Gastroesophageal sphincter (tissue), 4 donors: Measurements from ENCODE around the gene ABCA4. TPM values are rescaled to one million over a fixed set of nuclear protein-coding genes. Genes with fewer than 3 reads are reported as not detected.

Source experiments
- ATAC-seq: fragments of 150-250 bp; one replicate; pipeline ENCODE4 v1.9.1; 2016; ENCODE audit warnings: mild to moderate bottlenecking, moderate library complexity
- H3K27ac ChIP-seq, 4 donors: fragments of 200-600 bp; sonication (generic) in 3 of 4; 1 replicate in 3 of 4; 2 replicates in 1 of 4; pipeline ENCODE4 v1.5.1; 2016 to 2019
- H3K27me3 ChIP-seq: fragments of 200-600 bp; sonication (generic); one replicate; pipeline ENCODE4 v1.5.1; 2019
- H3K36me3 ChIP-seq, 2 donors: fragments of 200-600 bp; sonication (generic); one replicate each; pipeline ENCODE4 v1.5.1; 2019; ENCODE audit warnings: control low read depth in 1 of 2
- H3K4me1 ChIP-seq, 3 donors: fragments of 200-600 bp; sonication (generic); 1 replicate in 2 of 3; 2 replicates in 1 of 3; pipeline ENCODE4 v1.5.1; 2016 to 2019; ENCODE audit warnings: control low read depth in 2 of 3
- H3K4me3 ChIP-seq, 2 donors: fragments of 200-600 bp; sonication (generic); one replicate each; pipeline ENCODE4 v1.5.1; 2019; ENCODE audit warnings: mild to moderate bottlenecking in 1 of 2, moderate library complexity in 1 of 2
- H3K9me3 ChIP-seq, 3 donors: fragments of 200-600 bp; sonication (generic); one replicate each; pipeline ENCODE4 v1.5.1; 2017 to 2019; ENCODE audit warnings: control low read depth in 2 of 3
- CTCF ChIP-seq, 4 experiments: fragments of 200-600 bp in 2 of 4; fragments of 450-650 bp in 2 of 4; sonication (generic) in 1 of 4; IDR thresholded peaks; one replicate each; pipeline ENCODE4 v1.5.1; 2017 to 2019; ENCODE audit warnings: antibody characterized with exemption in 4 of 4, mild to moderate bottlenecking in 2 of 4, moderate library complexity in 2 of 4
- EP300 ChIP-seq: sonication (generic); formaldehyde crosslinking; IDR thresholded peaks from one replicate; pipeline ENCODE4 v1.6.1; 2017; ENCODE audit warnings: antibody characterized with exemption, mild to moderate bottlenecking
- POLR2A ChIP-seq, 2 donors: fragments of 450-650 bp; IDR thresholded peaks; one replicate each; pipeline ENCODE4 v1.6.1; 2017; ENCODE audit warnings: antibody characterized with exemption in 2 of 2, mild to moderate bottlenecking in 2 of 2, moderate library complexity in 1 of 2
- POLR2AphosphoS5 ChIP-seq: sonication (generic); formaldehyde crosslinking; IDR thresholded peaks from one replicate; pipeline ENCODE4 v1.6.1; 2017; ENCODE audit warnings: antibody characterized with exemption
- WGBS, 2 donors: methylation state at CpG; one replicate each; pipeline ENCODE4 v1.1.5; 2018; ENCODE audit warnings: low coverage in 1 of 2; 5-methylcytosine and 5-hydroxymethylcytosine counted together
- total RNA-seq, 4 donors: library from RNA; depleted of rRNA; stranded (reverse); fragments of >200 nt; gene quantifications; one replicate each; pipeline ENCODE4 v1.1.0, GENCODE V29; 2016

The ABCA4 gene
- total RNA-seq, 4 donors from 2014 or later, result 0.19 to 0.27 TPM; not detected in 2

GRCh38 chr1:94132111-94132510 lies 11.2 kb upstream of the ABCA4 start:
- TF ChIP-seq POLR2AphosphoS5 (no peak), POLR2A (IDR thresholded peaks at IDR 0.05) (no peak), CTCF (IDR thresholded peaks at IDR 0.05) (no peak), EP300 (no peak)
- H3K27ac ChIP-seq, result no peak overlapping the region
- H3K27me3 ChIP-seq, result no peaks in the 10 kb centered on the region
- 83 to 88% methylated on average over 2 to 5 of the region's 5 CpGs for WGBS, 2 donors
- no peaks in the 10 kb centered on the region for H3K4me1 ChIP-seq
- H3K36me3 ChIP-seq, result no peaks in the 10 kb centered on the region
- H3K4me3 ChIP-seq, result no peak overlapping the region
- H3K9me3 ChIP-seq, result peaks cover 0 to 13% (median 0%) of the 10 kb centered on the region in 3 donors
- ATAC-seq, result no peak

GRCh38 chr1:94130851-94131595 lies 10.1 kb upstream of the ABCA4 start:
- Histone ChIP-seq H3K4me1 (no peaks in the 10 kb centered on the region), H3K27me3 (no peaks in the 10 kb centered on the region), H3K36me3 (no peaks in the 10 kb centered on the region), H3K4me3 (no peak overlapping the region), H3K9me3 (peaks cover 0 to 13% (median 0%) of the 10 kb centered on the region in 3 donors), H3K27ac (no peak overlapping the region)
- 74 to 85% methylated on average over 5 to 7 of the region's 8 CpGs for WGBS, 2 donors
- TF ChIP-seq CTCF (IDR thresholded peaks at IDR 0.05) (no peak), EP300 (no peak), POLR2A (IDR thresholded peaks at IDR 0.05) (no peak), POLR2AphosphoS5 (no peak)
- no peak for ATAC-seq

- Histone ChIP-seq H3K36me3 (no peaks in the 10 kb centered on the region), H3K4me3 (no peak overlapping the region), H3K9me3 (no peaks in the 10 kb centered on the region), H3K27me3 (no peaks in the 10 kb centered on the region), H3K27ac (no peak overlapping the region), H3K4me1 (no peaks in the 10 kb centered on the region)
- TF ChIP-seq CTCF (IDR thresholded peaks at IDR 0.05), result no peak
- TF ChIP-seq POLR2AphosphoS5, result no peak
- no peak for TF ChIP-seq POLR2A (IDR thresholded peaks at IDR 0.05)
- TF ChIP-seq EP300, result no peak
- 54 to 77% methylated on average over 3 of the region's 3 CpGs for WGBS, 2 donors
- no peak for ATAC-seq
These were observed 5.7 kb upstream of the ABCA4 start for GRCh38 chr1:94126651-94127050.

- no peak overlapping the region for H3K4me3 ChIP-seq
- H3K4me1 ChIP-seq, result no peaks in the 10 kb centered on the region
- TF ChIP-seq POLR2AphosphoS5, result no peak
- no peak for TF ChIP-seq EP300
- no peak for TF ChIP-seq CTCF (IDR thresholded peaks at IDR 0.05)
- no peak for TF ChIP-seq POLR2A (IDR thresholded peaks at IDR 0.05)
- no peak overlapping the region for H3K27ac ChIP-seq
- no peaks in the 10 kb centered on the region for H3K36me3 ChIP-seq
- WGBS, 2 donors, result 74 to 87% methylated on average over 1 to 5 of the region's 6 CpGs
- no peak for ATAC-seq
- no peaks in the 10 kb centered on the region for H3K9me3 ChIP-seq
- H3K27me3 ChIP-seq, result no peaks in the 10 kb centered on the region
These were observed 4.9 kb upstream of the ABCA4 start for GRCh38 chr1:94125551-94126514.
